K562 (cell line): ENCODE measurements around the gene CFAP54. TPM values are rescaled to one million over a fixed set of nuclear protein-coding genes. Genes with fewer than 3 reads are reported as not detected.

Source experiments
- CREB1 ChIP-seq, 2 experiments: sonication (generic) in 1 of 2; formaldehyde crosslinking in 1 of 2; IDR thresholded peaks; 2 replicates each; pipeline versions ENCODE4 v1.6.1 to v1.8.0; 2012 to 2022; ENCODE audit warnings: inconsistent platforms in 1 of 2, mild to moderate bottlenecking in 1 of 2, missing genetic modification reagents in 1 of 2, moderate library complexity in 1 of 2
- DLX4 ChIP-seq: fragments of 250-450 bp; sonication (Bioruptor Pico); IDR thresholded peaks from 2 replicates; pipeline ENCODE4 v1.6.1; 2021; ENCODE audit warnings: mild to moderate bottlenecking
- IRF1 ChIP-seq: sonication (generic); formaldehyde crosslinking; IDR thresholded peaks from 2 replicates; pipeline ENCODE4 v1.8.0; 2022; ENCODE audit warnings: missing genetic modification reagents, mild to moderate bottlenecking, borderline replicate concordance
- REST ChIP-seq, 2 experiments: fragments of 450-650 bp; formaldehyde crosslinking in 1 of 2; IDR thresholded peaks; 2 replicates each; pipeline versions ENCODE4 v1.4.0 to v1.6.1; 2014 to 2020; ENCODE audit warnings: mild to moderate bottlenecking in 2 of 2, borderline replicate concordance in 1 of 2, low read depth in 1 of 2
- TEAD1 ChIP-seq, 2 experiments: fragments of 450-650 bp in 1 of 2; sonication (generic) in 1 of 2; formaldehyde crosslinking; IDR thresholded peaks; 2 replicates each; pipeline versions ENCODE4 v1.4.0 to v1.8.0; 2020 to 2022; ENCODE audit warnings: mild to moderate bottlenecking in 2 of 2, missing genetic modification reagents in 1 of 2
- USF1 ChIP-seq: sonication (generic); formaldehyde crosslinking; IDR thresholded peaks from 2 replicates; pipeline ENCODE4 v1.9.0; 2022; ENCODE audit warnings: mild to moderate bottlenecking, missing genetic modification reagents
- ZKSCAN8 ChIP-seq: fragments of 200-800 bp; sonication (Bioruptor generic); IDR thresholded peaks from 2 replicates; pipeline ENCODE4 v1.6.1; 2016; ENCODE audit warnings: missing genetic modification characterization, missing compliant biosample characterization
- ZNF316 ChIP-seq: fragments of 450-650 bp; IDR thresholded peaks from 2 replicates; pipeline ENCODE4 v1.6.1; 2016
- polyA plus RNA-seq, 8 experiments: library from polyadenylated mRNA; depleted of rRNA in 4 of 8; stranded (reverse) in 5 of 8; unstranded in 3 of 8; fragments of >200 nt; fragmentation: Nextera tagmentation in 2 of 8; fragmentation: Illumina TruSeq in 1 of 8; extraction: Ambion mirVana in 2 of 8; extraction: Trizol in 1 of 8; gene quantifications; 2 replicates each; pipeline versions ENCODE4 v1.2.1 to v1.2.3, GENCODE V29; 2011 to 2014; ENCODE audit warnings: inconsistent platforms in 1 of 8, missing spikeins in 1 of 8
- total RNA-seq, 7 experiments: library from RNA; depleted of rRNA in 6 of 7; stranded (reverse); fragments of >200 nt in 6 of 7; fragmentation: Illumina TruSeq in 2 of 7; extraction: Trizol in 2 of 7; gene quantifications; 2 replicates each; pipeline versions ENCODE4 v1.2.1 to v1.2.3, GENCODE V29; 2011 to 2021; ENCODE audit warnings: low replicate concordance in 1 of 7

The CFAP54 gene
- total and polyA plus RNA-seq, 9 of the 15 experiments (the other 6 are each of a cell fraction or from before 2014, with no cell fraction given) = 0.03 to 0.23 (median 0.10) TPM; not detected in 3

- TF ChIP-seq DLX4 = no peak
- no peak for TF ChIP-seq ZKSCAN8
- no peak for TF ChIP-seq TEAD1 (CRISPR knock-in tag; IDR thresholded peaks at IDR 0.05)
- no peak for TF ChIP-seq CREB1 (IDR thresholded peaks at IDR 0.05)
- TF ChIP-seq CREB1 (CRISPR knock-in tag; IDR thresholded peaks at IDR 0.05) = no peak
- no peak for TF ChIP-seq IRF1 (CRISPR knock-in tag)
- TF ChIP-seq USF1 (CRISPR knock-in tag) = no peak
- TF ChIP-seq REST (IDR thresholded peaks at IDR 0.05; ENCODE audit: borderline replicate concordance) = no peak
- no peak for TF ChIP-seq REST (CRISPR knock-in tag; IDR thresholded peaks at IDR 0.05; ENCODE audit: low read depth)
- no peak for TF ChIP-seq ZNF316
These were observed 14.6 kb downstream of the CFAP54 start (continued) for GRCh38 chr12:96503976-96504375.
